GM19193 (cell line): ENCODE measurements around the gene WDFY3.

Experiments used
- POLR2A ChIP-seq: IDR thresholded peaks from 4 replicates; pipeline ENCODE4 v1.6.1; 2011; ENCODE audit not compliant: insufficient read depth, insufficient read length; ENCODE audit errors: extremely low read depth

The WDFY3 gene

DNA sequence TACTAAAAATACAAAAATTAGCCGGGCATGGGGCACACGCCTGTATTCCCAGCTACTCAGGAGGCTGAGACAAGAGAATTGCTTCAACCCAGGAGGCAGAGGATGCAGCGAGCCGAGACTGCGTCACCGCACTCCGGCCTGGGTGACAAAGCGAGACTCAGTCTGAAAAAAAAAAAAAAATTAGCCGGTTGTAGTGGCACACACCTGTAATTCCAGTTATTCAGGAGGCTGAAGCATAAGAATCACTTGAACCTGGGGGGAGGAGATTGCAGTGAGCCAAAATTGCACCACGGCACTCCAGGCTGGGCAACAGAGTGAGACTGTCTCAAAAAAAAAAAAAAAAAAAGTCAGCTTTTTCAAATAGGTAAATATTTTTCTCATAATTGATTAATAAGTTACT lies 71.9 kb downstream of the WDFY3 start:
- no peak for TF ChIP-seq POLR2A

DNA sequence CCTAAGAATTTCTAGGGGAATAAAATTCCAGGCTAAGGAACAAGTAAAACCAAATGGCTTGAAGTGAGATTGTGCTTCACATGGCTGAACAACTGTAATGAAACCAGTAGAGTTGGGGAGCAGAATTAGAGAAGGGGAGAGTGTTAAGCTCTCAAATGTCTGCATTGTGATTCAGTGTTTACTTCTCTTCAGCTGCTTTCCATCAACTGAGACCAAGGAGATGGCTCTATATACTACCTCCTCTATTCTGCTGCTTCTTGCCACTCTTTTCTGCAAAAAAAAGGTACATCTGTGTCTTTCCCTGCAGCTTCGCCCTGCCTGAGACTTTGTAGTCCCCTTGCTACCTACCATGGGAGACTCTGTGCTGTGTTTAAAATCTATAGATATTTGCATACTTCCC lies 73.5 kb downstream of the WDFY3 start:
- no peak for TF ChIP-seq POLR2A

GRCh38 chr4:84887824-84888223 lies 78.7 kb downstream of the WDFY3 start:
- TF ChIP-seq POLR2A, result no peak

- no peak for TF ChIP-seq POLR2A
These were observed 86.8 kb downstream of the WDFY3 start for GRCh38 chr4:84879651-84880200.

- no peak for TF ChIP-seq POLR2A
These were observed 87.9 kb downstream of the WDFY3 start for GRCh38 chr4:84878546-84878945.

GRCh38 chr4:84878090-84878489 lies 88.4 kb downstream of the WDFY3 start:
- TF ChIP-seq POLR2A, result no peak

DNA sequence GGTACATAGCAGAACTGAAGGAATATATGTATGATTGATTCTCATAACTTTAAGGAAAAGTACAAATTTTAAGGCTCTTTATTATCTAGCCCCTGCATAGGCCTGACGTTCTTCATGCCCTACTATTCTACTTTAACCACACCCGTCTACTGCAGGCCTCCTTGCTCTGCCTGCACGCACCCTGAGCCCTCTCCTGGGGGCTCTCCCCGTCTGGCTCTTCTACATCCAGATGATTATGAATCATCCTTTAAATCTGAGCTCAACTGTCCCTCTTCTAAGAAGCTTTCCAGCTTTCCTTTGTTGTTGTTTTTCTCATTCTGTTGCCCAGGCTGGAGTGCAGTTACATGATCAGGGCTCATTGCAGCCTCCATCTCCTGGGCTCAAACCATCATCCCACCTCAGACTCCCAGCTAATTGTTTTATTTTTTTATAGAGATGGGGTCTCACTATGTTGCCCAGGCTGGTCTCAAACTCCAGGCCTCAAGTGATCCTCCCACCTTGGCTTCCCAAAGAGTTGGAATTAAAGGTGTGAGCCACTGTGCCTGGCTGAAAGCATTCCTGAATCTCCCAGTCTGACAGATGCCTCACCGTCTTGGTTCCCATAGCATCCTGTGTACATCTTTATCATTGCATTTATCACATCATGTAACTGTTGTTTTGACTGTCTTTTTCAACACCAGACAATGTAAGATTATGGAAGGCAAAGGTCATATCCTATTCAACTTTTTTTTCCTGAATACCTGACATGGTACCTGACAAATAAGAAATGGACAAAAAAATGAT lies 89.2 kb downstream of the WDFY3 start:
- TF ChIP-seq POLR2A, result no peak

DNA sequence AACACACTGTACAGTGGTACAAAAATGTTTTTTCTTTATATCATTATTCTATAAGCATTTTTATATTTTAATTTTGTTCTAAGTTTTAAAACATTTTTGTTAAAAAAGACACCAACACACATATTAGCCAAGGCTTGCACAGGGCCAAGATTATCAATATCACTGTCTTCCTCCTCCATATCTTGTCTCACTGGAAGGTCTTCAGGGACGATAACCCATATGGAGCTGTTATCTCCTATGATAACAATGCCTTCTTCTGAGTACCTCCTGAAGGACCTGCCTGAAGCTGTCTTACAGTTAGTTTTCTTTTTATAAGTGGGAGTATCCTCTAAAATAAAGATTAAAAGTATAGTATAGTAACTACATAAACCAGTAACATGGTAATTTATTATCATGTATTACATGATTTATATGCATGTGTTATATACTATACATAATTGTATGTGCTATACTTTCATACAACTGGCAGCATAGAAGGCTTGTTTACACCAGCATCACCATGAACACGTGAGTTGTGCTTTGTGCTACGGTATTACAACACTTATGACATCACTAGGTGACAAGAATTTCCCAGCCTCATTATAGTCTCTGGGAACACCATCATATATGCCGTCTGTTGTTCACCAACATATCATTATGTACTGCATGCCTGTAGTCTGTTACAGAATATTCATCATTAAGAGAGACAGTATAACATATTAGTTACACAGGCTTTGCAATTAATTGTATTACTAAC lies 90.7 kb downstream of the WDFY3 start:
- no peak for TF ChIP-seq POLR2A

DNA sequence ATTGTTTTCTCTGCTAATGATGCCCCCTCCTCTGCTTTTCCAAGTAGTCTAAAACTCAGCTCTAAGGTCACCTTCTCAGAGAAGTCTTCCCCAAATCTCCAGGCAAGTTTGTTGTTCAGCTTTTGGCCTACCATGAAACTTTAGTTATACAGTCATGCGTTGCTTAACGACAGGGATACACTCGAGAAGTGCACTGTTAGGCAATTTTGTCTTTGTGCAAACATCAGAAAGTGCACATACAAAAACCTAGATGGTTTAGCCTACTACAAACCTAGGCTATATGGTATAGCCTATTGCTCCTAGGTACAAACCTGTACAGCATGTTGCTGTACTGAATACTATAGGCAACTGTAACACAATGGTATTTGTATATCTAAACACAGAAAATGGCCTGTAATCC lies 91.9 kb downstream of the WDFY3 start:
- no peak for TF ChIP-seq POLR2A

DNA sequence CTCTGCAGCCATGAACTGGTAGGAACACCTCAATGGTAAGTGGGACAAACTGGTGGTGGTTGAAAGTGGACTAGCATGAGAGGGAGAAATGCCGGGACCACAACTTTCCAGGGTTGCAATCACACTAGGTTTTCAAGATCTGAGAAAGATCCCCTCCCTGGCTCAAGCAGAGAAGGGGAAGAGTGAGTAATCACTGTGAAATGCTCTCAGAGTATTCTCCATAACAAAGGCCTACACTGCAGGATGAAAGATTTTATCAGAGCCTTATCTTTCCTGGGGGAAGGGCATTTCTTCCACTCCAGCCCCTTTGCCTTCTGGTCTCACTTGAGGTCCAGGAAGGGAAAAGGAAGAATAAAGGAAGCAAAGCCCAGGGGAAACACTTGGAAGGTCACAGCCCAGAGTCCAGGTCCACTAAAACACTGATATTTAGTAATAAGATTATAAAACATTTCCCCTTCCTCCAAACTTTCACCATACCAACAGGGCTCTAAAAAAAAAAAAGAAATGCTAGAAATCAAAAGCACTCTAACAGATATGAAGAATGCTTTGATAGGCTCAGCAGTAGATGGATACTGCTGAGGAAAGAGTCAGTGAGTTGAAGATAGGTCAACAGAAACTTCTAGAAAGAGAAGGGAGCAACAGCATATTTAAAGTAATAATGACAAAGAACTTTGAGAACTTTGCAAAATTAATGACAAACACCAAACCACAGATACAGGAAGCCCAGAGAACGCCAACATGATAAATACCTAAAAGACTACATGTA lies 95.9 kb downstream of the WDFY3 start:
- no peak for TF ChIP-seq POLR2A

DNA sequence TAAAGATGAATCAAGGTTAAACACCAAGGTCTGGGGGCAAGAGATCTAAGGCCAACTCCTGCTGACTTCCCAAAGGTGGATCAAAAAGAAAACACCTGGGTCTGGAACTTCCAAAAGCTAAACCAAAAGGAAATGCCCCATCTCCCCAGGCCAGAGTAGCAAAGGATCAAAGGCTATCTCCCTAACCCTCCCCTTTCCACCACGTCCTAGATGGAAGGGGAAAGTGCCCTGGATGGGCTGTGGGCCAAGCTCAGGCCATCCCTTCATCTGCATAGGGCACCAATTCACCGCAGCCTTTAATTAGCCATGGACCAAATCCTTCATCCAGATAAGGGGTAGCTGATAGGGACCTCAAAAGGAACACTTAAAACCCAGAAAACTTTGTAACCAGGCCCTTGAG lies 100.2 kb downstream of the WDFY3 start:
- TF ChIP-seq POLR2A, result no peak

DNA sequence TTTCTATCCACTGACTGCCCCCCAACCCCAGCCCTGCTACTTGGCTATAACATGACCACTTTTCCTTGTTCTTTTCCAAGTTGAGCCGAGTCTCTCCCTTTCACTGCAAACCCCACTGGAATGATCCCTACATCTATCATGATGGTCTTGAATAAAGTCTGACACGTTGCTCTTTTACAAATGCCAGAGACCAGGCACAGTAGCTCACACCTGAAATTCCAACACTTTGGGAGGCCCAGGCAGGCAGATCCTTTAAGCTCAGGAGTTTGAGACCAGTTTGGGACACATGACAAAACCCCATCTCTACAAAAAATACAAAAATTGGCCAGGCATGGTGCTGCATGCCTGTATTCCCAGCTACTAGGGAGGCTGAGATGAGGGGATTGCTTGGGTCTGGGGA lies 100.9 kb downstream of the WDFY3 start:
- no peak for TF ChIP-seq POLR2A

GRCh38 chr4:84862064-84862463 lies 104.4 kb downstream of the WDFY3 start:
- no peak for TF ChIP-seq POLR2A

GRCh38 chr4:84857296-84857695 lies 109.2 kb downstream of the WDFY3 start:
- TF ChIP-seq POLR2A, result no peak

- no peak for TF ChIP-seq POLR2A
These were observed 109.9 kb downstream of the WDFY3 start for GRCh38 chr4:84856468-84857049.

GRCh38 chr4:84855774-84856173 lies 110.7 kb downstream of the WDFY3 start:
- no peak for TF ChIP-seq POLR2A

DNA sequence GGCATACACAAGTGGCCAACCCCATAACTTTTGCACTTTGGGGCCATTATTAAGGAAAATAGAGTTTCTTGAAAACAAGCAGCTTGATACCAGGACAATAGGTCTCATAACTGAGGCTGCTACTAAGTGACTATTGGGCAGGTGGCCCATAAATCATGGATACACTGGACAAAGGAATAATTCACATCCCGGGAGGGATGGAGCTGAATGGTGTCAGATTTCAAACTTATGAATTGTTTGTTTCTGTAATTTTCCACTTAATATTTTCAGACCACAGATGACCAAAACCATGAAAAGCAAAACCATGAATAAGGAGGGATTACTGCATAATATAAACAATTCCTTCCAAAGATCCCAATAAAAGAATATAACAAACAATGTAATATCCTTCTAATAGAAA lies 114.4 kb downstream of the WDFY3 start:
- no peak for TF ChIP-seq POLR2A
